Cardiac muscle cell (in vitro differentiated cells and primary cell): ENCODE data around the gene DNAI2. TPM values are rescaled to one million over a fixed set of nuclear protein-coding genes. Genes with fewer than 3 reads are reported as not detected.

Source experiments
- DNase-seq, 2 donors: peaks; one replicate each; pipeline versions ENCODE4 v3.0.0 to v3.0.0-alpha.2; 2010 to 2017; ENCODE audit warnings: low read depth in 1 of 2, low spot score in 1 of 2
- H3K27ac ChIP-seq: fragments of 200-600 bp; sonication (generic); 2 replicates; pipeline ENCODE4 v1.5.1; 2016
- H3K27me3 ChIP-seq: fragments of 200-600 bp; sonication (generic); 2 replicates; pipeline ENCODE4 v1.6.0; 2016; ENCODE audit warnings: control low read depth
- H3K36me3 ChIP-seq: fragments of 200-600 bp; sonication (generic); 2 replicates; pipeline ENCODE4 v1.5.1; 2016; ENCODE audit warnings: control low read depth
- H3K4me1 ChIP-seq: fragments of 200-600 bp; sonication (generic); 2 replicates; pipeline ENCODE4 v1.8.1; 2017; ENCODE audit warnings: low read depth, mild to moderate bottlenecking, mixed run types
- H3K4me3 ChIP-seq: fragments of 200-600 bp; sonication (generic); 2 replicates; pipeline ENCODE4 v1.5.1; 2016; ENCODE audit warnings: mild to moderate bottlenecking
- H3K9me3 ChIP-seq: fragments of 200-600 bp; sonication (generic); 2 replicates; pipeline ENCODE4 v1.5.1; 2017; ENCODE audit warnings: low read depth, mild to moderate bottlenecking, control low read depth
- CTCF ChIP-seq: IDR thresholded peaks from 2 replicates; pipeline ENCODE4 v1.5.1; 2012; ENCODE audit warnings: low read depth, mild to moderate bottlenecking, low read length
- polyA plus RNA-seq: library from polyadenylated mRNA; unstranded; fragments of >200 nt; fragmentation: Nextera tagmentation; extraction: Ambion mirVana; gene quantifications from 2 replicates; pipeline ENCODE4 v1.2.1, GENCODE V29; 2016
- total RNA-seq: library from RNA; depleted of rRNA; stranded (reverse); fragments of >200 nt; gene quantifications from 2 replicates; pipeline ENCODE4 v1.2.3, GENCODE V29; 2016

The DNAI2 gene
- total and polyA plus RNA-seq, 2 experiments from 2014 or later = not detected

- Histone ChIP-seq H3K4me3 (no peak overlapping the region), H3K9me3 (no peaks in the 10 kb centered on the region), H3K27ac (no peak overlapping the region), H3K27me3 (peaks cover 6% of the 10 kb centered on the region), H3K4me1 (no peaks in the 10 kb centered on the region), H3K36me3 (no peaks in the 10 kb centered on the region)
- TF ChIP-seq CTCF = no peak
- DNase-seq = no peak
Measured at GRCh38 chr17:74318391-74318790, 44.4 kb downstream of the DNAI2 start.

- no peak for TF ChIP-seq CTCF
- Histone ChIP-seq H3K4me3 (no peak overlapping the region), H3K36me3 (no peaks in the 10 kb centered on the region), H3K4me1 (no peaks in the 10 kb centered on the region), H3K27me3 (peaks cover 42% of the 10 kb centered on the region), H3K27ac (no peak overlapping the region), H3K9me3 (no peaks in the 10 kb centered on the region)
- DNase-seq = no peak
Measured at GRCh38 chr17:74324521-74324920, 50.5 kb downstream of the DNAI2 start.

GRCh38 chr17:74325376-74325742, 51.3 kb downstream of the DNAI2 start:
- H3K36me3 ChIP-seq = no peaks in the 10 kb centered on the region
- H3K4me3 ChIP-seq = no peak overlapping the region
- H3K4me1 ChIP-seq = no peaks in the 10 kb centered on the region
- TF ChIP-seq CTCF = no peak
- no peak for DNase-seq
- no peaks in the 10 kb centered on the region for H3K9me3 ChIP-seq
- peaks cover 42% of the 10 kb centered on the region for H3K27me3 ChIP-seq
- no peak overlapping the region for H3K27ac ChIP-seq

- Histone ChIP-seq H3K4me3 (peak within 1 kb of the TSS; percentile 25), H3K27ac (no peak within 1 kb of the TSS), H3K9me3 (no peaks in the 10 kb centered on the region), H3K36me3 (no peaks in the 10 kb centered on the region), H3K4me1 (no peaks in the 10 kb centered on the region), H3K27me3 (peaks cover 42% of the 10 kb centered on the region)
- TF ChIP-seq CTCF = no peak
- peak; percentile 22 to 68 for DNase-seq
Measured at GRCh38 chr17:74325743-74326379, 51.8 kb downstream of the DNAI2 start, which contains the start of gene KIF19. Gene KIF19 (plus strand): TSS chr17:74326226. CDS start chr17:74326350, 124 bp downstream.

- peaks cover 42% of the 10 kb centered on the region for H3K27me3 ChIP-seq
- no peaks in the 10 kb centered on the region for H3K4me1 ChIP-seq
- peak overlapping the region; percentile 25 for H3K4me3 ChIP-seq
- DNase-seq = no peak
- no peaks in the 10 kb centered on the region for H3K9me3 ChIP-seq
- no peak for TF ChIP-seq CTCF
- no peaks in the 10 kb centered on the region for H3K36me3 ChIP-seq
- no peak overlapping the region for H3K27ac ChIP-seq
Measured at GRCh38 chr17:74326506-74326905, 52.5 kb downstream of the DNAI2 start.

- TF ChIP-seq CTCF = no peak
- Histone ChIP-seq H3K27me3 (peaks cover 35% of the 10 kb centered on the region), H3K4me3 (no peak overlapping the region), H3K4me1 (peaks cover 7% of the 10 kb centered on the region), H3K36me3 (no peaks in the 10 kb centered on the region), H3K9me3 (no peaks in the 10 kb centered on the region), H3K27ac (no peak overlapping the region)
- DNase-seq = no peak
Measured at GRCh38 chr17:74328487-74328886, 54.5 kb downstream of the DNAI2 start.
